GM20000 (cell line): ENCODE results near the gene SAA2.
"Not testable (repeated sequence)": the region's sequence is repeated elsewhere in the genome, so short reads cannot be mapped to it uniquely, and the experiment has no call there.

Experiments
- DNase-seq: peaks from one replicate; pipeline ENCODE4 v3.0.0; 2012; ENCODE audit warnings: low spot score
- CTCF ChIP-seq: IDR thresholded peaks from 2 replicates; pipeline ENCODE4 v1.5.1; 2012; ENCODE audit warnings: mild to moderate bottlenecking, control low read depth; ENCODE audit errors: extremely low read depth, missing control alignments

Gene SAA2

GRCh38 chr11:18277565-18278271 is 29.2 kb upstream of the SAA2 start:
- no peak for TF ChIP-seq CTCF
- DNase-seq, result no peak

- no peak for TF ChIP-seq CTCF
- DNase-seq, result no peak
These were observed 22.7 kb upstream of the SAA2 start for GRCh38 chr11:18271206-18271605.

- DNase-seq, result no peak
- TF ChIP-seq CTCF, result no peak
These were observed 21.6 kb upstream of the SAA2 start for GRCh38 chr11:18270102-18270501.

- not testable (repeated sequence) for DNase-seq
These were observed 20.8 kb upstream of the SAA2 start for GRCh38 chr11:18269252-18269651.

GRCh38 chr11:18267335-18268133 is 19.1 kb upstream of the SAA2 start:
- not testable (repeated sequence) for DNase-seq

- TF ChIP-seq CTCF, result no peak
- no peak for DNase-seq
These were observed 17.5 kb upstream of the SAA2 start, which contains the start of gene SAA1 for GRCh38 chr11:18265949-18266348. Gene SAA1, plus strand, starts transcription at chr11:18266264. Its CDS starts 624 bp downstream, at chr11:18266888.

- no peak for TF ChIP-seq CTCF
These were observed 16.4 kb upstream of the SAA2 start for GRCh38 chr11:18264677-18265555.

GRCh38 chr11:18264035-18264434 is 15.6 kb upstream of the SAA2 start:
- no peak for TF ChIP-seq CTCF

More at GRCh38 chr11:18264677-18265555, 16.4 kb upstream of the SAA2 start:
- no peak for DNase-seq

GRCh38 chr11:18262681-18263350 is 14.3 kb upstream of the SAA2 start:
- DNase-seq, result not testable (repeated sequence)

More at GRCh38 chr11:18264035-18264434, 15.6 kb upstream of the SAA2 start:
- no peak for DNase-seq
